HEK293 (cell line): ENCODE results near the gene METTL15.

Experiments used
- CTCF ChIA-PET: fragments of 350-600 bp; formaldehyde crosslinking; extraction: SDS; loops from one replicate; lab custom pipeline; 2021; ENCODE audit warnings: antibody characterized with exemption; lab: Yijun Ruan, JAX
- POLR2A ChIA-PET: fragments of 300-600 bp; formaldehyde crosslinking; extraction: SDS; loops from one replicate; lab custom pipeline; 2020; ENCODE audit warnings: antibody characterized with exemption, inconsistent platforms; lab: Yijun Ruan, JAX
- H3K27ac ChIP-seq: fragments of 200-500 bp; sonication (Bioruptor generic); 2 replicates; pipeline ENCODE4 v1.5.1; 2014; ENCODE audit warnings: low read depth, low read length, control low read depth, inconsistent platforms; ENCODE audit errors: extremely low read depth
- H3K36me3 ChIP-seq, 2 experiments: fragments of 200-500 bp in 1 of 2; sonication (Bioruptor generic) in 1 of 2; 1 replicate in 1 of 2; 2 replicates in 1 of 2; pipeline ENCODE4 v1.5.1; 2014 to 2017; ENCODE audit warnings: inconsistent platforms in 2 of 2, low read length in 2 of 2; ENCODE audit not compliant: control insufficient read depth in 2 of 2, insufficient read depth in 1 of 2
- H3K4me1 ChIP-seq: fragments of 200-500 bp; sonication (Bioruptor generic); 2 replicates; pipeline ENCODE4 v1.5.1; 2014; ENCODE audit warnings: mild to moderate bottlenecking, low read length, inconsistent platforms; ENCODE audit not compliant: control insufficient read depth, insufficient read depth
- H3K4me3 ChIP-seq: 2 replicates; pipeline ENCODE4 v1.5.1; 2011; ENCODE audit warnings: low read depth, mild to moderate bottlenecking, control low read depth, low read length, moderate library complexity
- H3K9me3 ChIP-seq: fragments of 200-500 bp; sonication (Bioruptor generic); 2 replicates; pipeline ENCODE4 v1.5.1; 2014; ENCODE audit warnings: low read depth, low read length, inconsistent platforms; ENCODE audit not compliant: control insufficient read depth, insufficient read depth
- GFI1B ChIP-seq: fragments of 450-650 bp; formaldehyde crosslinking; IDR thresholded peaks from 2 replicates; pipeline ENCODE4 v1.5.1; 2016; ENCODE audit warnings: missing biosample characterization, missing genetic modification characterization
- HOXD13 ChIP-seq: sonication (generic); formaldehyde crosslinking; IDR thresholded peaks from 2 replicates; pipeline ENCODE4 v1.8.0; 2022; ENCODE audit warnings: missing genetic modification reagents, borderline replicate concordance
- IKZF3 ChIP-seq: fragments of 450-650 bp; IDR thresholded peaks from 2 replicates; pipeline ENCODE4 v1.5.0; 2018; ENCODE audit warnings: missing biosample characterization, mild to moderate bottlenecking, missing genetic modification characterization, moderate library complexity
- SP2 ChIP-seq: fragments of 450-650 bp; formaldehyde crosslinking; IDR thresholded peaks from 2 replicates; pipeline ENCODE4 v1.5.1; 2016; ENCODE audit warnings: missing biosample characterization, missing genetic modification characterization
- YY1 ChIP-seq: fragments of 450-650 bp; formaldehyde crosslinking; IDR thresholded peaks from 2 replicates; pipeline ENCODE4 v1.5.1; 2018; ENCODE audit warnings: missing biosample characterization, missing genetic modification characterization
- ZNF248 ChIP-seq: fragments of 450-650 bp; formaldehyde crosslinking; IDR thresholded peaks from 2 replicates; pipeline ENCODE4 v1.5.1; 2017; ENCODE audit warnings: missing biosample characterization, missing genetic modification characterization
- ZNF266 ChIP-seq: fragments of 450-650 bp; formaldehyde crosslinking; IDR thresholded peaks from 2 replicates; pipeline ENCODE4 v1.5.1; 2016; ENCODE audit warnings: missing biosample characterization, missing genetic modification characterization, low read depth
- ZNF302 ChIP-seq: fragments of 450-650 bp; formaldehyde crosslinking; IDR thresholded peaks from 2 replicates; pipeline ENCODE4 v1.5.1; 2016; ENCODE audit warnings: missing biosample characterization, missing genetic modification characterization, low read depth
- ZNF311 ChIP-seq: fragments of 450-650 bp; formaldehyde crosslinking; IDR thresholded peaks from 2 replicates; pipeline ENCODE4 v1.5.1; 2017; ENCODE audit warnings: missing biosample characterization, missing genetic modification characterization, borderline replicate concordance
- ZNF335 ChIP-seq: fragments of 450-650 bp; formaldehyde crosslinking; conservative IDR thresholded peaks from 2 replicates; pipeline ENCODE4 v1.5.1; 2016; ENCODE audit warnings: missing biosample characterization, missing genetic modification characterization
- ZNF391 ChIP-seq: fragments of 450-650 bp; formaldehyde crosslinking; IDR thresholded peaks from 2 replicates; pipeline ENCODE4 v1.5.1; 2016; ENCODE audit warnings: low read depth, missing biosample characterization, missing genetic modification characterization, borderline replicate concordance
- ZNF654 ChIP-seq: fragments of 450-650 bp; formaldehyde crosslinking; IDR thresholded peaks from 2 replicates; pipeline ENCODE4 v1.5.1; 2016; ENCODE audit warnings: low read depth, missing biosample characterization, missing genetic modification characterization
- ZNF707 ChIP-seq: fragments of 450-650 bp; formaldehyde crosslinking; IDR thresholded peaks from 2 replicates; pipeline ENCODE4 v1.5.1; 2016; ENCODE audit warnings: missing biosample characterization, missing genetic modification characterization
- ZNF837 ChIP-seq: fragments of 450-650 bp; formaldehyde crosslinking; IDR thresholded peaks from 2 replicates; pipeline ENCODE4 v1.5.1; 2016; ENCODE audit warnings: missing biosample characterization, missing genetic modification characterization
- ZXDB ChIP-seq: fragments of 450-650 bp; formaldehyde crosslinking; IDR thresholded peaks from 2 replicates; pipeline ENCODE4 v1.5.1; 2016; ENCODE audit warnings: missing biosample characterization, missing genetic modification characterization
- TF ChIP-seq, protein P1 (sequence below): fragments of 450-650 bp; formaldehyde crosslinking; IDR thresholded peaks from 2 replicates; pipeline ENCODE4 v1.5.1; 2017; ENCODE audit warnings: missing biosample characterization, missing genetic modification characterization
- TF ChIP-seq, protein P2 (sequence below): fragments of 450-650 bp; formaldehyde crosslinking; IDR thresholded peaks from 2 replicates; pipeline ENCODE4 v1.5.1; 2016; ENCODE audit warnings: missing biosample characterization, missing genetic modification characterization
- TF ChIP-seq, protein P3 (sequence below): fragments of 450-650 bp; formaldehyde crosslinking; IDR thresholded peaks from 2 replicates; pipeline ENCODE4 v1.5.1; 2016; ENCODE audit warnings: missing biosample characterization, missing genetic modification characterization
- TF ChIP-seq, protein P4 (sequence below): fragments of 450-650 bp; formaldehyde crosslinking; IDR thresholded peaks from 2 replicates; pipeline ENCODE4 v1.5.1; 2016; ENCODE audit warnings: missing biosample characterization, missing genetic modification characterization

The METTL15 gene

DNA sequence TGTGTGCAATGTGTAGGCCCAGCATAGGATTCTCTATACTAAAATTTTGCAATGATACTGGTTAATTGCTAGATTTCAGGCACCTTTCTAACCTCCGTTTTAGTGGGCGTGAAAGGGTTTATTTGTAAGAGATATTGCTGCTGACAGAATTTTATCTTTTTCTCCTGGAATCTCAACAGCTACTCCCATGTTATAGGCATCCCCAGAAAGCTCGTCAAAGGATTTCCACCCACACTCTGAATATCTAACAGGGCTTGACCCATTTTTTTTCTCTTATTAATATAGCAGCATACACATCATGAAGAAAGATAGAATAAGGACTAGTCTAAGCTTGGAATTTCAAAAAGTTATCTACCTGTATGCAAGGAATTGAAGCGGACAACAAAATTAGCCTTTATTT, 124.5 kb downstream of the METTL15 start:
- no peaks in the 10 kb centered on the region for H3K9me3 ChIP-seq
- POLR2A ChIA-PET, result no interaction called here
- no peak for TF ChIP-seq ZNF654 (tag by site-specific recombination)
- TF ChIP-seq ZNF707 (tag by site-specific recombination), result no peak
- TF ChIP-seq ZNF302 (tag by site-specific recombination), result no peak
- no peak for TF ChIP-seq ZNF391 (tag by site-specific recombination)
- TF ChIP-seq IKZF3 (tag by site-specific recombination), result no peak
- TF ChIP-seq, protein P1, sequence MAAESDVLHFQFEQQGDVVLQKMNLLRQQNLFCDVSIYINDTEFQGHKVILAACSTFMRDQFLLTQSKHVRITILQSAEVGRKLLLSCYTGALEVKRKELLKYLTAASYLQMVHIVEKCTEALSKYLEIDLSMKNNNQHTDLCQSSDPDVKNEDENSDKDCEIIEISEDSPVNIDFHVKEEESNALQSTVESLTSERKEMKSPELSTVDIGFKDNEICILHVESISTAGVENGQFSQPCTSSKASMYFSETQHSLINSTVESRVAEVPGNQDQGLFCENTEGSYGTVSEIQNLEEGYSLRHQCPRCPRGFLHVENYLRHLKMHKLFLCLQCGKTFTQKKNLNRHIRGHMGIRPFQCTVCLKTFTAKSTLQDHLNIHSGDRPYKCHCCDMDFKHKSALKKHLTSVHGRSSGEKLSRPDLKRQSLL (tag by site-specific recombination), result no peak
- TF ChIP-seq GFI1B (tag by site-specific recombination), result no peak
- no peak for TF ChIP-seq ZNF335 (tag by site-specific recombination)
- no peak for TF ChIP-seq ZNF266 (tag by site-specific recombination)
- TF ChIP-seq, protein P2, sequence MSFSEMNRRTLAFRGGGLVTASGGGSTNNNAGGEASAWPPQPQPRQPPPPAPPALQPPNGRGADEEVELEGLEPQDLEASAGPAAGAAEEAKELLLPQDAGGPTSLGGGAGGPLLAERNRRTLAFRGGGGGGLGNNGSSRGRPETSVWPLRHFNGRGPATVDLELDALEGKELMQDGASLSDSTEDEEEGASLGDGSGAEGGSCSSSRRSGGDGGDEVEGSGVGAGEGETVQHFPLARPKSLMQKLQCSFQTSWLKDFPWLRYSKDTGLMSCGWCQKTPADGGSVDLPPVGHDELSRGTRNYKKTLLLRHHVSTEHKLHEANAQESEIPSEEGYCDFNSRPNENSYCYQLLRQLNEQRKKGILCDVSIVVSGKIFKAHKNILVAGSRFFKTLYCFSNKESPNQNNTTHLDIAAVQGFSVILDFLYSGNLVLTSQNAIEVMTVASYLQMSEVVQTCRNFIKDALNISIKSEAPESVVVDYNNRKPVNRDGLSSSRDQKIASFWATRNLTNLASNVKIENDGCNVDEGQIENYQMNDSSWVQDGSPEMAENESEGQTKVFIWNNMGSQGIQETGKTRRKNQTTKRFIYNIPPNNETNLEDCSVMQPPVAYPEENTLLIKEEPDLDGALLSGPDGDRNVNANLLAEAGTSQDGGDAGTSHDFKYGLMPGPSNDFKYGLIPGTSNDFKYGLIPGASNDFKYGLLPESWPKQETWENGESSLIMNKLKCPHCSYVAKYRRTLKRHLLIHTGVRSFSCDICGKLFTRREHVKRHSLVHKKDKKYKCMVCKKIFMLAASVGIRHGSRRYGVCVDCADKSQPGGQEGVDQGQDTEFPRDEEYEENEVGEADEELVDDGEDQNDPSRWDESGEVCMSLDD (tag by site-specific recombination), result no peak
- no peak for TF ChIP-seq ZXDB (tag by site-specific recombination)
- TF ChIP-seq ZNF837, result no peak
- TF ChIP-seq, protein P3, sequence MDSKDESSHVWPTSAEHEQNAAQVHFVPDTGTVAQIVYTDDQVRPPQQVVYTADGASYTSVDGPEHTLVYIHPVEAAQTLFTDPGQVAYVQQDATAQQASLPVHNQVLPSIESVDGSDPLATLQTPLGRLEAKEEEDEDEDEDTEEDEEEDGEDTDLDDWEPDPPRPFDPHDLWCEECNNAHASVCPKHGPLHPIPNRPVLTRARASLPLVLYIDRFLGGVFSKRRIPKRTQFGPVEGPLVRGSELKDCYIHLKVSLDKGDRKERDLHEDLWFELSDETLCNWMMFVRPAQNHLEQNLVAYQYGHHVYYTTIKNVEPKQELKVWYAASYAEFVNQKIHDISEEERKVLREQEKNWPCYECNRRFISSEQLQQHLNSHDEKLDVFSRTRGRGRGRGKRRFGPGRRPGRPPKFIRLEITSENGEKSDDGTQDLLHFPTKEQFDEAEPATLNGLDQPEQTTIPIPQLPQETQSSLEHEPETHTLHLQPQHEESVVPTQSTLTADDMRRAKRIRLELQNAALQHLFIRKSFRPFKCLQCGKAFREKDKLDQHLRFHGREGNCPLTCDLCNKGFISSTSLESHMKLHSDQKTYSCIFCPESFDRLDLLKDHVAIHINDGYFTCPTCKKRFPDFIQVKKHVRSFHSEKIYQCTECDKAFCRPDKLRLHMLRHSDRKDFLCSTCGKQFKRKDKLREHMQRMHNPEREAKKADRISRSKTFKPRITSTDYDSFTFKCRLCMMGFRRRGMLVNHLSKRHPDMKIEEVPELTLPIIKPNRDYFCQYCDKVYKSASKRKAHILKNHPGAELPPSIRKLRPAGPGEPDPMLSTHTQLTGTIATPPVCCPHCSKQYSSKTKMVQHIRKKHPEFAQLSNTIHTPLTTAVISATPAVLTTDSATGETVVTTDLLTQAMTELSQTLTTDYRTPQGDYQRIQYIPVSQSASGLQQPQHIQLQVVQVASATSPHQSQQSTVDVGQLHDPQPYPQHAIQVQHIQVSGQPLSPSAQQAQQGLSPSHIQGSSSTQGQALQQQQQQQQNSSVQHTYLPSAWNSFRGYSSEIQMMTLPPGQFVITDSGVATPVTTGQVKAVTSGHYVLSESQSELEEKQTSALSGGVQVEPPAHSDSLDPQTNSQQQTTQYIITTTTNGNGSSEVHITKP (tag by site-specific recombination), result no peak
- TF ChIP-seq HOXD13 (CRISPR knock-in tag), result no peak
- TF ChIP-seq, protein P4, sequence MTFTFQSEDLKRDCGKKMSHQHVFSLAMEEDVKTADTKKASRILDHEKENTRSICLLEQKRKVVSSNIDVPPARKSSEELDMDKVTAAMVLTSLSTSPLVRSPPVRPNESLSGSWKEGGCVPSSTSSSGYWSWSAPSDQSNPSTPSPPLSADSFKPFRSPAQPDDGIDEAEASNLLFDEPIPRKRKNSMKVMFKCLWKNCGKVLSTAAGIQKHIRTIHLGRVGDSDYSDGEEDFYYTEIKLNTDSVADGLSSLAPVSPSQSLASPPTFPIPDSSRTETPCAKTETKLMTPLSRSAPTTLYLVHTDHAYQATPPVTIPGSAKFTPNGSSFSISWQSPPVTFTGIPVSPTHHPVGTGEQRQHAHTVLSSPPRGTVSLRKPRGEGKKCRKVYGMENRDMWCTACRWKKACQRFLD, result no peak
- TF ChIP-seq ZNF248 (tag by site-specific recombination), result no peak
- no peak for TF ChIP-seq ZNF311 (tag by site-specific recombination)
- TF ChIP-seq, all 188 proteins: peak for 0
- Histone ChIP-seq H3K36me3 (no peaks in the 10 kb centered on the region), H3K27ac (no peak overlapping the region), H3K4me1 (no peaks in the 10 kb centered on the region), H3K4me3 (no peak overlapping the region)
- CTCF ChIA-PET, result no interaction called here

DNA sequence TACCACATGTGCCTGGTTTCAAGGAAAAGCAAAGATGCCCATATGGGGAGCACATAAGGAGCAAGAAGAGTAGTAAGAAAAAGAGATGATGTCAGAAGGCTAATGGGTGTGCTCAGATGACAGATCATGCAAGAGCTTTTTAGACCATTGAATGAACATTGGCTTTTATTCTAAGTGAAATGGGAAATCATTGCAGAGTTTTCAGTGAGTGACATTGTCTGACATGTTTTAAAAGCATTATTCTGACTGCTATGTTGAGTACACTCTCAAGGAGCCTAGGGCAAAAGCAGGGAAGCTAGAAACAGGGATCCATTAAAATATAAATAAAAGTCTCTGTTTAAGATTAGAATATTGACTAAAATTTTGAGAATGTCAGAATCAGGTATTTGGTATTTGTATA, 133.6 kb downstream of the METTL15 start:
- ChIA-PET POLR2A (no interaction called here), CTCF (no interaction called here)
- Histone ChIP-seq H3K9me3 (no peaks in the 10 kb centered on the region), H3K4me1 (no peaks in the 10 kb centered on the region), H3K36me3 (no peaks in the 10 kb centered on the region), H3K4me3 (no peak overlapping the region), H3K27ac (no peak overlapping the region)
- TF ChIP-seq SP2 (no peak), YY1 (no peak)
